Measurements from ENCODE around the gene CCNB2.

CCNB2 gene

DNA sequence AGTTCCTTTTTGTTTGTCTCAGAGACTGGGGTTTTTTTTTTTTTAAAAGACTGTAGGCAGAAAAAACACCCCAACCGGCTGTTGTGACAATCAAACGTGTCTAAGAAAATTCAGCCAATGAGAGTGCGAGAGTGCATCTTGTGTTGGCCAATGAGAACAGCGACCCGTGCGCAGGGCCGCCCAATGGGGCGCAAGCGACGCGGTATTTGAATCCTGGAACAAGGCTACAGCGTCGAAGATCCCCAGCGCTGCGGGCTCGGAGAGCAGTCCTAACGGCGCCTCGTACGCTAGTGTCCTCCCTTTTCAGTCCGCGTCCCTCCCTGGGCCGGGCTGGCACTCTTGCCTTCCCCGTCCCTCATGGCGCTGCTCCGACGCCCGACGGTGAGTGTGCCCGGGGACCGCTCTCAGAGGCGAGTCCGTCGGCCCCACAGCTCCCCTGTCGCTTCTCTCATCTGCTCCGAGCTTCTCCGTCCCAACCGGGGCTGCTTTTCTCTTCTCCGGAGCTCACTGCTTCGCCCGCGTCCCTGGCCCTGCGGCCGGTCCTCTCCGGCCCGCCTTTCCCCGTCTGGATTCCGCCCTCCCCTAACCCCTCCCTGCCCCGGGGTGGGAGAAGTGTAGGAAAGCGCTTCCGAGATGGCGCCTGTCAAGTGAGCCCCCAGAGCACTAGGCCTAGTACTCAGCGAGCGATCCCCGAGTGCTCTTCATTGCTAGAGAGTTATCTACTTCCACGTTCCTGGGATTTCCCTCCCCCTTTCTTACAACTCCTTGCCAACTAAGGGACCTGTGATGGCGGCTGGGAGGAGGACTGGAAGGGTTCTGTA, at the start of gene CCNB2:
TSS of gene CCNB2 (plus strand) at position 235 of the 821 bp plus-strand sequence. CDS start at position 358, 123 bp downstream.
- TF ChIP-seq, protein P1, sequence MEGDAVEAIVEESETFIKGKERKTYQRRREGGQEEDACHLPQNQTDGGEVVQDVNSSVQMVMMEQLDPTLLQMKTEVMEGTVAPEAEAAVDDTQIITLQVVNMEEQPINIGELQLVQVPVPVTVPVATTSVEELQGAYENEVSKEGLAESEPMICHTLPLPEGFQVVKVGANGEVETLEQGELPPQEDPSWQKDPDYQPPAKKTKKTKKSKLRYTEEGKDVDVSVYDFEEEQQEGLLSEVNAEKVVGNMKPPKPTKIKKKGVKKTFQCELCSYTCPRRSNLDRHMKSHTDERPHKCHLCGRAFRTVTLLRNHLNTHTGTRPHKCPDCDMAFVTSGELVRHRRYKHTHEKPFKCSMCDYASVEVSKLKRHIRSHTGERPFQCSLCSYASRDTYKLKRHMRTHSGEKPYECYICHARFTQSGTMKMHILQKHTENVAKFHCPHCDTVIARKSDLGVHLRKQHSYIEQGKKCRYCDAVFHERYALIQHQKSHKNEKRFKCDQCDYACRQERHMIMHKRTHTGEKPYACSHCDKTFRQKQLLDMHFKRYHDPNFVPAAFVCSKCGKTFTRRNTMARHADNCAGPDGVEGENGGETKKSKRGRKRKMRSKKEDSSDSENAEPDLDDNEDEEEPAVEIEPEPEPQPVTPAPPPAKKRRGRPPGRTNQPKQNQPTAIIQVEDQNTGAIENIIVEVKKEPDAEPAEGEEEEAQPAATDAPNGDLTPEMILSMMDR (IDR thresholded peaks at IDR 0.05; ENCODE audit: borderline replicate concordance, control extremely low read depth, extremely low read depth, insufficient read depth, missing control alignments), result no peak
- in situ Hi-C loops (cut with MboI; ENCODE audit: low sequenced_read_pairs, unreplicated experiment), result no loop called here
- DNase-seq (ENCODE audit: low spot score), result peak; percentile 97

DNA sequence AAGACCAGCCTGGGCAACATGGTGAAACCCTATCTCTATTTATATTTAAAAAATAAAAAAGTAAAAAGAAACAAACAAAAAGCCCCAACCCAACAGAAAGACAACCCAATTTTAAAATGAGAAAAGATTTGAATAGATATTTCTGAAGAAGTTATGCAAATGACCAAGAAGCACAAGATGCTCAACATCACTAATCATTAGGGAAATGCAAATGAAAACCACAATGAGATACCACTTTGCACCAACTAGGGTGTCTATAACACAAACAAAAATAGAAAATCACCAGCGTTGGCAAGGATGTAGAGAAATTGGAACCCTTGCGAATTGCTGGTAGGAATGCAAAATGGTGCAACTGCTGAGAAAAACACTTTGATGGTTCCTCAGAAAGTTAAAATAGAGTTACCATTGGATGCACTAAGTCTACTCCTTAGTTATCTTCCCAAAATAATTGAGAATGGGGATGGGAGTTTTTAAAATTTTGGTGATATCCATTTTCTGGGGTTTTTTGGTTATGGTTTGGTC, 45.8 kb upstream of the CCNB2 start:
- TF ChIP-seq, protein P1 (IDR thresholded peaks at IDR 0.05; ENCODE audit: borderline replicate concordance, control extremely low read depth, extremely low read depth, insufficient read depth, missing control alignments), result no peak
- no peak for DNase-seq (ENCODE audit: low spot score)
- in situ Hi-C loops (cut with MboI; ENCODE audit: low sequenced_read_pairs, unreplicated experiment), result no loop called here

DNA sequence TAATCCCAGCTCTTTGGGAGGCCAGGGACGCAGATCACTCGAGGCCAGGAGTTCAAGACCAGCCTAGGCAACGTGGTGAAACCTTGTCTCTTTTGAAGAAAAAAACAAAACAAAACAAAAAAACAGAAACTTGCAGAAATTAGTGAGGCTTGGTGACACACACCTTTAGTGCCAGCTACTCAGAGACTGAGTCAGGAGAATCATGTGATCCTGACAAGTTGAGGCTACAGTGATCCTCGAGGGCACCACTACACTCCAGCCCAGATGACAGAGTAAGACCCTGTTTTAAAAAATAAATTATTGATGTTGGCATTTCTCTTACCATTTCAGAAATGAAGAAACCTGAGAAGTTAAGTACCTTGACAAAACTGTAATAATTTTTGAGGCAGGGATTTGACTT, 44.6 kb upstream of the CCNB2 start:
- no peak for DNase-seq (ENCODE audit: low spot score)
- in situ Hi-C loops (cut with MboI; ENCODE audit: low sequenced_read_pairs, unreplicated experiment), result no loop called here
- TF ChIP-seq, protein P1 (IDR thresholded peaks at IDR 0.05; ENCODE audit: borderline replicate concordance, control extremely low read depth, extremely low read depth, insufficient read depth, missing control alignments), result no peak

DNA sequence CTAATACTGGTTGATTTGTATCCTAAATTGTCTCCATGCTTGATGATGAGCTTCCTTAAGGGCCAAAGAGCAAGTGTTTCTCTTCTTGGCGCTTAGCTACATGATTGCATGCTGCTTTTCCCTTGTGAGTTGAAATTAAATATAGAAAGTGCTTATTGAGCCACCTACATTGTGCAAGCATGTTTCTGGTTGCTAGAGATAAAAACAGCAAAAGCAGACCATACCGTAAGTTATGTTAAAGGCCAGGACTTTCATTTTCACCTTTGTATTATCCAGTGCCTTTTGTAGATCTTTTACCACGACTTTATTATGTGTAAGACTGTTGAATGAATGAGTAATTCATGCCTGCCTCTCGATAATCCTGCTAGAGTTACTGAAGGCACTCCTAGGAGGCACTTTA, 41.9 kb upstream of the CCNB2 start:
- no peak for DNase-seq (ENCODE audit: low spot score)

DNA sequence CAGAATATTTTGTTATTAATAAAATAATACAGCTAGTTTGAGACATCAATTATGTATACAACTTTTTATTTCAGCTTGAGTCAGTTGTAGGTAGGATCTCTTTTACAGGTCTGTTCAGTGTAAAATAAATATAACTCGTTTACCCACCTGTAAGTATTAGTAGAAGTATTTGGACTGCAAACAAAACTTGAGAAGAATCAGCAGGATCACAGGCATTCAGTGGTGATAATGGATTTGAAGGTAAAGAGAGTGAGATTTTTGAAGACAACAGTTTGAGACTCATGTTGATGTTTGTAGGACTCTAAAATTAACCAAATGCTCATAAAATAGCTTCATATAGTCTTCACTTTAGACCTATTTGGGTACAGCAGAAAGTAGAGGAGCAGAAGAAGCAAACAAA, 35.5 kb upstream of the CCNB2 start:
- TF ChIP-seq, protein P1 (IDR thresholded peaks at IDR 0.05; ENCODE audit: borderline replicate concordance, control extremely low read depth, extremely low read depth, insufficient read depth, missing control alignments), result no peak
- no peak for DNase-seq (ENCODE audit: low spot score)
- in situ Hi-C loops (cut with MboI; ENCODE audit: low sequenced_read_pairs, unreplicated experiment), result no loop called here

More for the DNA sequence above, 41.9 kb upstream of the CCNB2 start:
- in situ Hi-C loops (cut with MboI; ENCODE audit: low sequenced_read_pairs, unreplicated experiment), result no loop called here
- TF ChIP-seq, protein P1 (IDR thresholded peaks at IDR 0.05; ENCODE audit: borderline replicate concordance, control extremely low read depth, extremely low read depth, insufficient read depth, missing control alignments), result no peak

DNA sequence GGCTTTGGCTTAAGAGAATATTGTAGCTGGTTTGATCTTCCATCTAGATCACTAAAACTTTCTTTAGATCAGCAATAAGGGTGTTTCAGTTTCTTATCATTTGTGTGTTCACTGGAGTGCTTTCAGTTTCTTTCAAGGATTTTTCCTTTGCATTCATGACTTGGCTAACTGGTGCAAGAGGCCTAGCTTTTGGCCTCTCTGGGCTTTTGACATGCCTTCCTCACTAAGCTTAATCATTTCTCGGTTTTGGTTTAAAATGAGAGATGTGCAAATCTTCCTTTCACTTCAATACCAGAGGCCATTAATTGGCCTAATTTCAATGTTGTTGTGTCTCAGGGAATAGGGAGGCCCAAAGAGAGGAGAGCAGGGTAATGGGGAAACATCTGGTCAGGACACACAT, 30.3 kb upstream of the CCNB2 start:
- TF ChIP-seq, protein P1 (IDR thresholded peaks at IDR 0.05; ENCODE audit: borderline replicate concordance, control extremely low read depth, extremely low read depth, insufficient read depth, missing control alignments), result no peak
- DNase-seq (ENCODE audit: low spot score), result no peak
- in situ Hi-C loops (cut with MboI; ENCODE audit: low sequenced_read_pairs, unreplicated experiment), result no loop called here
